MM.1S (cell line): ENCODE results near the gene CACHD1.

Experiments
- DNase-seq: peaks from one replicate; pipeline ENCODE4 v3.0.0-alpha.2; 2015
- H2AFZ ChIP-seq: fragments of 300-600 bp; sonication (generic); 2 replicates; pipeline ENCODE4 v1.6.0; 2016; ENCODE audit warnings: antibody characterized with exemption, low read length
- H3F3A ChIP-seq: fragments of 300-600 bp; sonication (generic); 2 replicates; pipeline ENCODE4 v1.6.1; 2016; ENCODE audit warnings: mild to moderate bottlenecking, antibody characterized with exemption, low read length, moderate library complexity, mixed read lengths; ENCODE audit not compliant: insufficient read depth
- H3K27ac ChIP-seq: fragments of 300-600 bp; sonication (generic); 2 replicates; pipeline ENCODE4 v1.5.1; 2016; ENCODE audit warnings: mild to moderate bottlenecking, low read length
- H3K27me3 ChIP-seq: fragments of 300-600 bp; sonication (generic); replicated peaks from 2 replicates; pipeline ENCODE4 v1.6.0; 2016; ENCODE audit warnings: low read length; ENCODE audit not compliant: insufficient read depth
- H3K36me3 ChIP-seq: fragments of 300-600 bp; sonication (generic); replicated peaks from 2 replicates; pipeline ENCODE4 v1.6.1; 2016; ENCODE audit warnings: mild to moderate bottlenecking, low read length, mixed read lengths; ENCODE audit not compliant: insufficient read depth
- H3K4me1 ChIP-seq: fragments of 300-600 bp; sonication (generic); 2 replicates; pipeline ENCODE4 v1.6.1; 2016; ENCODE audit warnings: low read length, mixed read lengths
- H3K4me2 ChIP-seq: fragments of 300-600 bp; sonication (generic); 2 replicates; pipeline ENCODE4 v1.6.0; 2016; ENCODE audit warnings: low read depth, low read length
- H3K4me3 ChIP-seq: fragments of 300-600 bp; sonication (generic); 2 replicates; pipeline ENCODE4 v1.5.1; 2016; ENCODE audit warnings: low read length, mixed read lengths
- H3K79me2 ChIP-seq: fragments of 300-600 bp; sonication (generic); 2 replicates; pipeline ENCODE4 v1.6.1; 2016; ENCODE audit warnings: mixed run types, low read length, mixed read lengths
- H3K9ac ChIP-seq: fragments of 300-600 bp; sonication (generic); 2 replicates; pipeline ENCODE4 v1.6.1; 2016; ENCODE audit warnings: low read length, mixed read lengths
- H3K9me2 ChIP-seq: fragments of 300-600 bp; sonication (generic); replicated peaks from 2 replicates; pipeline ENCODE4 v1.6.1; 2016; ENCODE audit warnings: mild to moderate bottlenecking, low read length, mixed read lengths; ENCODE audit not compliant: insufficient read depth
- H3K9me3 ChIP-seq: fragments of 300-600 bp; sonication (generic); replicated peaks from 2 replicates; pipeline ENCODE4 v1.6.1; 2016; ENCODE audit warnings: mild to moderate bottlenecking, low read length, mixed read lengths; ENCODE audit not compliant: insufficient read depth
- H4K20me1 ChIP-seq: fragments of 300-600 bp; sonication (generic); 2 replicates; pipeline ENCODE4 v1.6.1; 2016; ENCODE audit warnings: mild to moderate bottlenecking, low read length, moderate library complexity, mixed read lengths; ENCODE audit not compliant: insufficient read depth
- CTCF ChIP-seq: fragments of 300-600 bp; sonication (generic); IDR thresholded peaks from 2 replicates; pipeline ENCODE4 v1.5.1; 2016; ENCODE audit warnings: antibody characterized with exemption, low read length, mixed read lengths
- EZH2 ChIP-seq: fragments of 300-600 bp; sonication (generic); optimal IDR thresholded peaks from 2 replicates; pipeline ENCODE3; 2017; ENCODE audit warnings: low read depth, mild to moderate bottlenecking, antibody characterized with exemption, low read length, mixed read lengths
- EZH2phosphoT487 ChIP-seq: fragments of 300-600 bp; sonication (generic); IDR thresholded peaks from 2 replicates; pipeline ENCODE4 v1.6.1; 2018; ENCODE audit warnings: antibody characterized with exemption, low read length

Gene CACHD1

GRCh38 chr1:64564891-64565290 lies 95.0 kb downstream of the CACHD1 start:
- H3K9me3 ChIP-seq = no peaks in the 10 kb centered on the region
- no peaks in the 10 kb centered on the region for H3K27me3 ChIP-seq
- no peaks in the 10 kb centered on the region for H4K20me1 ChIP-seq
- H2AFZ ChIP-seq = no peak overlapping the region
- H3K79me2 ChIP-seq = no peaks in the 10 kb centered on the region
- no peaks in the 10 kb centered on the region for H3F3A ChIP-seq
- no peak overlapping the region for H3K27ac ChIP-seq
- TF ChIP-seq EZH2 = no peak
- TF ChIP-seq CTCF = no peak
- no peak for TF ChIP-seq EZH2phosphoT487
- H3K4me2 ChIP-seq = no peak overlapping the region
- H3K36me3 ChIP-seq = no peaks in the 10 kb centered on the region
- DNase-seq = no peak
- no peak overlapping the region for H3K4me3 ChIP-seq
- H3K4me1 ChIP-seq = no peaks in the 10 kb centered on the region
- H3K9ac ChIP-seq = no peak overlapping the region
- no peaks in the 10 kb centered on the region for H3K9me2 ChIP-seq

GRCh38 chr1:64567426-64568170 lies 97.7 kb downstream of the CACHD1 start:
- Histone ChIP-seq H3F3A (no peaks in the 10 kb centered on the region), H2AFZ (no peak overlapping the region), H3K4me2 (no peak overlapping the region), H3K27me3 (no peaks in the 10 kb centered on the region), H3K36me3 (no peaks in the 10 kb centered on the region), H3K27ac (no peak overlapping the region), H3K4me1 (no peaks in the 10 kb centered on the region), H3K79me2 (no peaks in the 10 kb centered on the region), H3K9ac (no peak overlapping the region), H3K9me2 (no peaks in the 10 kb centered on the region), H3K4me3 (no peak overlapping the region), H4K20me1 (no peaks in the 10 kb centered on the region), H3K9me3 (no peaks in the 10 kb centered on the region)
- no peak for TF ChIP-seq EZH2
- no peak for TF ChIP-seq EZH2phosphoT487
- TF ChIP-seq CTCF = no peak
- DNase-seq = no peak

GRCh38 chr1:64568171-64568450 lies 98.2 kb downstream of the CACHD1 start:
- TF ChIP-seq EZH2phosphoT487 (no peak), EZH2 (no peak), CTCF (no peak)
- H3K4me3 ChIP-seq = no peak overlapping the region
- H3K9me3 ChIP-seq = no peaks in the 10 kb centered on the region
- no peaks in the 10 kb centered on the region for H3K9me2 ChIP-seq
- H2AFZ ChIP-seq = no peak overlapping the region
- no peak overlapping the region for H3K4me2 ChIP-seq
- H3K4me1 ChIP-seq = no peaks in the 10 kb centered on the region
- no peaks in the 10 kb centered on the region for H3K79me2 ChIP-seq
- no peaks in the 10 kb centered on the region for H3F3A ChIP-seq
- no peaks in the 10 kb centered on the region for H3K36me3 ChIP-seq
- H4K20me1 ChIP-seq = no peaks in the 10 kb centered on the region
- no peak overlapping the region for H3K27ac ChIP-seq
- DNase-seq = no peak
- H3K27me3 ChIP-seq = no peaks in the 10 kb centered on the region
- H3K9ac ChIP-seq = no peak overlapping the region
